Natural killer cell (primary cell): ENCODE data around the gene MRPL48. TPM values are rescaled to one million over a fixed set of nuclear protein-coding genes. Genes with fewer than 3 reads are reported as not detected.

ENCODE experiments used
- ATAC-seq, 3 donors: fragments of 150-1000 bp in 2 of 3; fragments of 200-7000 bp in 1 of 3; cut with Tn5 transposase; 1 replicate in 1 of 3; 2 replicates in 2 of 3; pipeline ENCODE4 v1.10.0; 2021; ENCODE audit warnings: mild to moderate bottlenecking in 2 of 3, moderate library complexity in 2 of 3
- DNase-seq, 2 donors: peaks; one replicate each; pipeline versions ENCODE4 v3.0.0 to v3.0.0-alpha.2; 2013 to 2021; ENCODE audit warnings: mixed read lengths in 1 of 2
- H3K27ac ChIP-seq: one replicate; pipeline ENCODE4 v1.5.1; 2013; ENCODE audit warnings: mild to moderate bottlenecking, low read length
- H3K27me3 ChIP-seq: one replicate; pipeline ENCODE4 v1.6.1; 2013; ENCODE audit warnings: low read length; ENCODE audit not compliant: control insufficient read depth, insufficient read depth
- H3K36me3 ChIP-seq: one replicate; pipeline ENCODE4 v1.6.1; 2013; ENCODE audit warnings: low read length; ENCODE audit not compliant: control insufficient read depth, insufficient read depth
- H3K4me1 ChIP-seq: one replicate; pipeline ENCODE4 v1.6.1; 2013; ENCODE audit warnings: low read length; ENCODE audit not compliant: control insufficient read depth, insufficient read depth
- H3K4me3 ChIP-seq: one replicate; pipeline ENCODE4 v1.5.1; 2013; ENCODE audit warnings: low read length
- H3K9me3 ChIP-seq: one replicate; pipeline ENCODE4 v1.6.1; 2013; ENCODE audit warnings: low read length; ENCODE audit not compliant: control insufficient read depth, insufficient read depth
- H3K27ac Mint-ChIP-seq, 2 donors: one replicate each; pipeline ENCODE4 v1.8.0; 2022; ENCODE audit warnings: mild to moderate bottlenecking in 2 of 2, mixed read lengths in 2 of 2, moderate library complexity in 1 of 2
- H3K27me3 Mint-ChIP-seq, 2 donors: one replicate each; pipeline ENCODE4 v1.8.0; 2022; ENCODE audit warnings: low read depth in 2 of 2, mixed read lengths in 2 of 2
- H3K36me3 Mint-ChIP-seq: one replicate; pipeline ENCODE4 v1.8.0; 2022; ENCODE audit warnings: mixed read lengths
- H3K4me1 Mint-ChIP-seq, 2 donors: one replicate each; pipeline ENCODE4 v1.8.0; 2022; ENCODE audit warnings: mixed read lengths in 2 of 2
- H3K4me3 Mint-ChIP-seq: one replicate; pipeline ENCODE4 v1.8.0; 2022; ENCODE audit warnings: mild to moderate bottlenecking, moderate library complexity, mixed read lengths
- H3K9me3 Mint-ChIP-seq, 2 donors: one replicate each; pipeline ENCODE4 v1.8.0; 2022; ENCODE audit warnings: mixed read lengths in 2 of 2
- CTCF ChIP-seq: fragments of 200-600 bp; IDR thresholded peaks from one replicate; pipeline ENCODE4 v1.8.0; 2022; ENCODE audit warnings: antibody characterized with exemption
- WGBS: methylation state at CpG from one replicate; pipeline ENCODE4 v1.1.7; 2013; ENCODE audit warnings: missing lambda C conversion rate; ENCODE audit not compliant: insufficient coverage; 5-methylcytosine and 5-hydroxymethylcytosine counted together
- intact Hi-C: fragments of 100-400 bp; cut with micrococcal nuclease; formaldehyde crosslinking; loops from one replicate; pipeline ENCODE4 v1.14.2; 2022
- total RNA-seq, 4 donors: library from RNA; stranded (reverse); fragments of 120-200 nt in 1 of 4; gene quantifications; one replicate each; pipeline versions ENCODE4 v1.2.3 to v1.2.4, GENCODE V29; 2013 to 2022

Gene MRPL48
- total RNA-seq, 3 donors from 2014 or later (not counting 1 experiment from before 2014, with no cell fraction given) = 19.5 to 24.9 (median 21.2) TPM

GRCh38 chr11:73818846-73819245 lies 31.2 kb downstream of the MRPL48 start:
- H3K4me3 Mint-ChIP-seq = no peak overlapping the region
- H3K9me3 Mint-ChIP-seq = no peaks in the 10 kb centered on the region
- H3K27ac Mint-ChIP-seq = no peak overlapping the region
- peaks cover 0 to 5% of the 10 kb centered on the region in 2 donors for H3K4me1 Mint-ChIP-seq
- H3K36me3 Mint-ChIP-seq = no peaks in the 10 kb centered on the region
- DNase-seq = no peak
- no peak for ATAC-seq
- no peaks in the 10 kb centered on the region for H3K27me3 Mint-ChIP-seq
- H3K27me3 ChIP-seq = no peaks in the 10 kb centered on the region
- no peak overlapping the region for H3K27ac ChIP-seq
- H3K4me1 ChIP-seq = no peaks in the 10 kb centered on the region
- no peaks in the 10 kb centered on the region for H3K36me3 ChIP-seq
- no peak overlapping the region for H3K4me3 ChIP-seq
- TF ChIP-seq CTCF = no peak
- H3K9me3 ChIP-seq = no peaks in the 10 kb centered on the region
- intact Hi-C loops = no loop called here

GRCh38 chr11:73830261-73830660 lies 42.6 kb downstream of the MRPL48 start:
- no peak overlapping the region for H3K27ac ChIP-seq
- no peak for ATAC-seq
- intact Hi-C loops = no loop called here
- TF ChIP-seq CTCF = no peak
- H3K9me3 Mint-ChIP-seq = no peaks in the 10 kb centered on the region
- DNase-seq = no peak
- H3K27me3 Mint-ChIP-seq = no peaks in the 10 kb centered on the region
- no peak overlapping the region for H3K27ac Mint-ChIP-seq
- peaks cover 0 to 4% of the 10 kb centered on the region in 2 donors for H3K4me1 Mint-ChIP-seq
- peaks cover 7% of the 10 kb centered on the region for H3K36me3 Mint-ChIP-seq
- 100% methylated on average over 1 of the region's 1 CpG for WGBS
- no peaks in the 10 kb centered on the region for H3K9me3 ChIP-seq
- H3K4me3 Mint-ChIP-seq = no peak overlapping the region
- H3K36me3 ChIP-seq = peaks cover 31% of the 10 kb centered on the region
- H3K4me3 ChIP-seq = no peak overlapping the region
- H3K4me1 ChIP-seq = no peaks in the 10 kb centered on the region
- H3K27me3 ChIP-seq = no peaks in the 10 kb centered on the region

GRCh38 chr11:73833067-73833466 lies 45.4 kb downstream of the MRPL48 start:
- Histone ChIP-seq H3K36me3 (peaks cover 20% of the 10 kb centered on the region), H3K4me1 (no peaks in the 10 kb centered on the region), H3K27ac (no peak overlapping the region), H3K27me3 (no peaks in the 10 kb centered on the region), H3K4me3 (no peak overlapping the region), H3K9me3 (no peaks in the 10 kb centered on the region)
- TF ChIP-seq CTCF = no peak
- H3K9me3 Mint-ChIP-seq = no peaks in the 10 kb centered on the region
- ATAC-seq (no peak), DNase-seq (no peak)
- H3K4me1 Mint-ChIP-seq = no peaks in the 10 kb centered on the region
- H3K36me3 Mint-ChIP-seq = peaks cover 7% of the 10 kb centered on the region
- no peaks in the 10 kb centered on the region for H3K27me3 Mint-ChIP-seq
- WGBS = 94% methylated on average over 1 of the region's 2 CpGs
- intact Hi-C loops = no loop called here
- H3K4me3 Mint-ChIP-seq = no peak overlapping the region
- H3K27ac Mint-ChIP-seq = no peak overlapping the region

GRCh38 chr11:73838443-73839122 lies 50.9 kb downstream of the MRPL48 start:
- no peak for TF ChIP-seq CTCF

More at GRCh38 chr11:73838443-73839122, 50.9 kb downstream of the MRPL48 start:
- no peaks in the 10 kb centered on the region for H3K4me1 Mint-ChIP-seq
- H3K27me3 Mint-ChIP-seq = no peaks in the 10 kb centered on the region
- no peak overlapping the region for H3K27ac ChIP-seq
- intact Hi-C loops = no loop called here
- no peak for DNase-seq
- 98% methylated on average over 3 of the region's 3 CpGs for WGBS
- H3K36me3 ChIP-seq = peaks cover 3% of the 10 kb centered on the region
- no peak overlapping the region for H3K4me3 ChIP-seq
- H3K4me1 ChIP-seq = no peaks in the 10 kb centered on the region
- no peak for ATAC-seq
- no peaks in the 10 kb centered on the region for H3K27me3 ChIP-seq
- no peaks in the 10 kb centered on the region for H3K9me3 Mint-ChIP-seq
- H3K36me3 Mint-ChIP-seq = no peaks in the 10 kb centered on the region
- no peaks in the 10 kb centered on the region for H3K9me3 ChIP-seq
- no peak overlapping the region for H3K4me3 Mint-ChIP-seq
- H3K27ac Mint-ChIP-seq = peak overlapping the region in 1 of 2 donors; percentile 18
